ENCODE results near the gene SLC49A4. TPM values are rescaled to one million over a fixed set of nuclear protein-coding genes. Genes with fewer than 3 reads are reported as not detected.

The SLC49A4 gene
- total RNA-seq, 1 donor from 2014 or later: 16.9 TPM

- ATAC-seq (no peak), DNase-seq (no peak)
- intact Hi-C loops (cut with micrococcal nuclease): no loop called here
Observed at GRCh38 chr3:122892118-122892960, 97.5 kb downstream of the SLC49A4 start.

DNA sequence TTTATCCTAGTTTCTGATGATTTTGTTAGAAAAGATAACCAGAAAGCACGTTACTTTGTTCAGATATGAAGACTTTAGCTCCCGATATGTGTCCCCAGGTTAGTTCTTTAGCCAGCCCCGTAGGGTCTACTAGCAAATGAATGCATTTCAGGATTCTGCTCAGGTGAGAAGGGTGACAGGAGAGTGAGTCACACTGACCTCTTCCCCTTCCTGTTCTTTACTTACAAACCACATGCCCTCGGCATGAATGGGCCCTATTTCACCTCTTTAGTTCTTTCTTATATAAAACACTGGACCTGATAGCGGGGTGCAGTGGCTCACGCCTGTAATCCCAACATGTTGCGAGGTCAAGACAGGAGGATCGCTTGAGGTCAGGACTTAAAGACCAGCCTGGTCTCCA, 98.4 kb downstream of the SLC49A4 start:
- intact Hi-C loops (cut with micrococcal nuclease): no loop called here
- ATAC-seq (no peak), DNase-seq (no peak)

- ATAC-seq (peak; percentile 89), DNase-seq (peak; percentile 58)
- intact Hi-C loops (cut with micrococcal nuclease): no loop called here
Observed at GRCh38 chr3:122893754-122894668, 99.1 kb downstream of the SLC49A4 start.

DNA sequence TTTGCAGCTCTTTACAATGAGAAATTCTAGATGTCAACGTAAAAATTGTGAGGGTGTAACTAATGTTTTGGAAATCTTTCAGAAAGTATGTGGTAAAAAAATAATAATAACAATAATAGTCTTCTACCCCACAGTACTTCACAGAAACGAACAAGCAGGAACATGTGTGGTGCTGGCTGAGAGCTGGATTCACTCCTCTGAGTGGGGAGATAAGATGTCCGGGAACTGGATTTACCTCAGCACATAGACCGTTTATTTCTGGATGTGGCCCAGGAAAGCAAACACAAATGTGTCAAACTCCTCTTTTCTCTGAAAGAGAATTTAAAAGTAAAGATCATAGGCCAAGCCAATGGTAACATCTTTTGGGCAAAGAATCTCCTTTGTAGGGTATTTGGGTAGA, 103.4 kb downstream of the SLC49A4 start:
- DNase-seq: no peak
- ATAC-seq: peak; percentile 57
- intact Hi-C loops (cut with micrococcal nuclease): no loop called here

DNA sequence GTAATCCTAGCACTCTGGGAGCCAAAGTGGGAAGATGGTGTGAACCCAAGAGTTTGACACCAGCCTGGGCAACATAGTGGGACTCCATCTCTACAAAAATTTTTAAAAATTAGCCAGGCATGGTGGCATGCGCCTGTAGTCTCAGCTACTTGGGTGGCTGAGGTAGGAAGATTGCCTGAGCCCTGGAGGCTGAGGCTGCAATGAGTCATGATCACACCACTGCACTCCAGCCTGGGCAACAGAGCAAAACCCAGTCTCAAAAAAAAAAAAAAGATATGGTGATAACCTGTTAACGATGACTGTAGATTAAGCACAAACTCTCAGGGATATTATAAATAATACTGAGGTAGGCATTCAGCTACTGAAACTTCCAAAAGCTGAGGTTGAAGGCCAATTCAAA, 107.5 kb downstream of the SLC49A4 start:
- no peak for ATAC-seq
- intact Hi-C loops (cut with micrococcal nuclease): no loop called here
- DNase-seq: no peak

DNA sequence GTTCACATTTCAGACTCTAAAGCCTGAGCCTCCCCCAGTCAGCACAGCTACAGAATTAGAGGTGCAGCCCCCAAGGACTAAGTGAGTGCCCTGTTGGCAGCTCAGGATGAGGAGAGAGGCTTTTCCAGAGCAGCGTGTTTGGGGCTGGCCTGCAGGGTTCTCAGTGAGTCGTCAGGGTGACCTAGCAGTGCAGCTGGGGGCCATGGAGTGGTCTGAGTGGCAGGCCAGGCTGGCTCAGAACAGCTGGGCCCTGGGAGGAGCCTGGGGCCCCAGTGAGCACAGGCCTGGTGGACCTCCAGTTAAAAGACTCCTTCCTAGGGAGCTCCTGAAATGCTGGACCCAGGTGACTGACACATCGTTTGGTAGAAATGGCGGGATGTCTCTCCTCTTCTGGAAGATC, 108.3 kb downstream of the SLC49A4 start:
- ATAC-seq (no peak), DNase-seq (no peak)
- intact Hi-C loops (cut with micrococcal nuclease): no loop called here

GRCh38 chr3:122907471-122907870, 112.6 kb downstream of the SLC49A4 start:
- no peak for DNase-seq

GRCh38 chr3:122908251-122908650, 113.4 kb downstream of the SLC49A4 start:
- DNase-seq (no peak), ATAC-seq (no peak)
- intact Hi-C loops (cut with micrococcal nuclease): no loop called here

More at GRCh38 chr3:122907471-122907870, 112.6 kb downstream of the SLC49A4 start:
- intact Hi-C loops (cut with micrococcal nuclease): no loop called here
- ATAC-seq: no peak

- intact Hi-C loops (cut with micrococcal nuclease): no loop called here
- ATAC-seq (no peak), DNase-seq (no peak)
Observed at GRCh38 chr3:122911901-122912300, 117.0 kb downstream of the SLC49A4 start.

- intact Hi-C loops (cut with micrococcal nuclease): no loop called here
- DNase-seq: no peak
Observed at GRCh38 chr3:122912772-122913538, 118.1 kb downstream of the SLC49A4 start.

GRCh38 chr3:122913539-122914100, 118.8 kb downstream of the SLC49A4 start:
- DNase-seq (no peak), ATAC-seq (no peak)
- intact Hi-C loops (cut with micrococcal nuclease): no loop called here

More at GRCh38 chr3:122912772-122913538, 118.1 kb downstream of the SLC49A4 start:
- ATAC-seq: no peak

DNA sequence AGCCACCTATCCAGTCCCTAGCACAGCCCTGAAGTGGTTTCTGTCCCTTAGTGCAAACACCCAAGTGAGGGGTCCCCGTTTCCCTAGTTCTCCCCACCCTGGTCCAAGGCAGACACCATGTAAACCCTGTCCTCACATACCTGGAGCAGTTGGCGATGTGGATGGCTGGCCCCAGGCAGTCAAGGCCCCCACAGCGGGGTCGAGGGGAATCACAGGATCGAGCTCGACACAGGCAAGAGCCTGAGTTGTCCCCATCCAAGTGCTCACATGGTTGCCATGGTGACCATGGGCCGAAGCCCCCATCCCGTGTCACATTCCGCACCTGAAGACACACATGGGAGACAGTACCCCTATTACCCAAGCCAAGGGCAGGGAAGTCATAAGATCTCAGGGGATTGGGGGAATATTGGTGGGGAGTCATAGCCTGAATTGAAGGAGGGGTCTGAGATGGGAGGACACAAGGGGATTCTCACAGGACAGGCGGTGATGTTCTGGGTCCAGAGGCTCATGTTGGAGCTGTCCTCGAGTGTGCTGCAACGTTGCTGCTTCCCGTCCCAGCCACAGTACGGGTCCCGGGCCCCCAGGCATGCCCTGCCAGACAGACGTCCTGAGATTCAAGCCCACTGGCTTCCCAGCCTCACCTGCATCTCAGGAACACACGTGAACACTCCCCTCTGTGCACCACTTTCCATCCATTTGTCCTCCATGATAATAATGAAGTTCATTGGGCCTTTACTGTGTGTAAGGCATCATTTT, 120.6 kb downstream of the SLC49A4 start:
- DNase-seq (no peak), ATAC-seq (no peak)
- intact Hi-C loops (cut with micrococcal nuclease): no loop called here

DNA sequence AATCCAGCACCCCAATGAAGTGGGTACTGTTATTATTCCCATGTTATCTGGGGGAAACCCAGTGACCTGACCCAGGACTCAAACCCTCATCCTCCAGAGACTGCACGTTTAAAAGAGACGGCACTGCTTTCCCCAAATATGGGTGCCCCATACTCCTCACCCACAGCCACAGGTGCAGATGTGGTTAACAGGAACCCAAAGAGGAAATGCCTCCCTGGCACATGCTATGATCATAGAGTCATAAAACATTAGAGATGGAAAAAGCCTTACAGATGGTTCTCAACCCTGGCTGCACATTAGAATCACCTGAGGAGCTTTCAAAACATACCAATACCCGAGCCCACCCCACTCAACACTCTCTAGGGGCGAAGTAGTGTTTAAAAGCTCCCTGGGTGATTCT, 121.2 kb downstream of the SLC49A4 start:
- no peak for DNase-seq
- intact Hi-C loops (cut with micrococcal nuclease): no loop called here
- ATAC-seq: no peak

- intact Hi-C loops (cut with micrococcal nuclease): no loop called here
- no peak for DNase-seq
- ATAC-seq: no peak
Observed at GRCh38 chr3:122916580-122916979, 121.7 kb downstream of the SLC49A4 start.

GRCh38 chr3:122917412-122917811, 122.5 kb downstream of the SLC49A4 start:
- intact Hi-C loops (cut with micrococcal nuclease): no loop called here
- DNase-seq (no peak), ATAC-seq (no peak)

DNA sequence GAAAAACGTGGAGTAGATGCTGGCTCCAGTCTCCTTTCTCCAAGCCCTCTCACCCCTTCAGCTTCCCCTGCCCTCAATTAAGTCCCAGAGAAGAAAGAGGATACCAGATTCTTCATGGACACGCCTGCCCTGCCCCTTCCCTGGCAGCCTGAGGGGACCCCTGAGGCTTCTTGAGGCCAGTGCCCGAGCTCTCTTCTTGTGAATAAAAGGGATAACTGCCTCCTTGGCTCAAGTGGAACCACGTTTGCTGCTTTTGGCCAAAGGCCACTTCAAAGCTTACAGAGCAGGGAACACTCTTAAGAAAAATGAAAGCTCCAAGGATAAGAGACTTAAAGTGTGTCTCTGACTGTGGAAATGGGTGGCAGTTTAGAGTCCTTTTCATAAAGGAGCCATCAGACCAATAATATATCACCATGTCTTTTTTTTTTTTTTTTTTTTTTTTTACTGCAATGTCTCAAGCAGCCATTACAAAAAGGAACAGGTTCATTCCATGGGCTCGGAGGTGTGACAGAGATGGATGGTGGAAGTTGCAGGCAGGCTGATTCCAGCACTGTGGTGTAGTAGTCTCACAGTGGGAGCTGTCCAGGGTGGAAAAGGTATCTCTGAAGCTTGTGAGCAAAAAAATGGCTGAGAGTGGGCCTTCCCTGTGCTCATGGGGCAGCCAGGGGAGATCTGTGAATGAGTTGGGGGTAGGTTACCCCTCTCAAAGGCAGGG, 123.9 kb downstream of the SLC49A4 start:
- no peak for ATAC-seq
- intact Hi-C loops (cut with micrococcal nuclease): no loop called here
- DNase-seq: no peak

DNA sequence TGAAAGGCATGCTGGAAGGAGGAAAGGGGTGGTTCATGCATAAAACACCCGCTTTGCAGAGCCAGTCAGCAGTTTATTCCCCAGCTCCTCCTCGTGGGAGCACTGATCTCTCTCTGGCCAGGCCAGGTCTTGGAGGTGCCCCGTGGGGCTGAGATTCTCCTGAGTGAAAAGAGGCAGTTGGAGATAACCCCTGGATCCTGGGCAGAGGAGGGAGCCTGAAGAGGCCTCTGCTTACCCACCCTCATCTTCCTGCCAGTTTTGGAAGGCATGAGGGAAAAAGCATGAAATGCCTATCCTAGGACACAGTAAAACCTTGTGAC, 124.4 kb downstream of the SLC49A4 start:
- no peak for ATAC-seq
- no peak for DNase-seq
- intact Hi-C loops (cut with micrococcal nuclease): no loop called here

DNA sequence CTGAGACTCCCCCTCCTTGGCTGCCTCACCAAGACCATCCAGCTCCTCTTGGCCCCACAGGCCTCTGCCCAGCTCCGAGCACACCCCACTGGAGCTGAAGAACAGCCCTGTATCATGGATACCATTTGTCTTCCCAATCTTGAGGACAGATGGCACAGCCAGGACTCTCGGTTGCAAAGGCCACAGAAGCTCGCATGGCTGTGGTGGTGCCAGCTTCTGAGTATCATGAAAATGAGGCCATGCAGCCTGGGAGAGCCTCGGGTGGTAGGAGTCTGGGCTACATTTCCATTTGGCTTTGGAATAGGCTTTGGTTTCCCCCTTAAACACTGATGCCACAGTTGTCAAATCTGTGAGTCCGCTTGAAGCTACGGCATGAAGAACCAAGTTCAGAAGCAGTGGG, 126.1 kb downstream of the SLC49A4 start:
- intact Hi-C loops (cut with micrococcal nuclease): no loop called here

More for the DNA sequence above, 126.1 kb downstream of the SLC49A4 start:
- DNase-seq (no peak), ATAC-seq (no peak)
